SK-N-SH treated with all-trans-retinoic acid at 6 μM for 48 hours (cell line): ENCODE measurements around the gene ACO1.

Experiments
- CSRNP3 ChIP-seq: fragments of 250-450 bp; sonication (Bioruptor Pico); IDR thresholded peaks from 2 replicates; pipeline ENCODE4 v1.5.1; 2021; ENCODE audit warnings: mild to moderate bottlenecking, moderate library complexity
- PPARA ChIP-seq: fragments of 250-450 bp; sonication (Bioruptor Pico); IDR thresholded peaks from 2 replicates; pipeline ENCODE4 v1.5.0; 2020; ENCODE audit warnings: mild to moderate bottlenecking, borderline replicate concordance
- ZFP30 ChIP-seq: fragments of 450-650 bp; formaldehyde crosslinking; IDR thresholded peaks from 2 replicates; pipeline ENCODE4 v1.5.0; 2022; ENCODE audit warnings: mild to moderate bottlenecking, moderate library complexity
- ZNF8 ChIP-seq: fragments of 450-650 bp; formaldehyde crosslinking; IDR thresholded peaks from 2 replicates; pipeline ENCODE4 v1.5.0; 2020; ENCODE audit warnings: mild to moderate bottlenecking, moderate library complexity
- TF ChIP-seq, protein P1 (sequence below): fragments of 250-450 bp; sonication (Bioruptor Pico); IDR thresholded peaks from 2 replicates; pipeline ENCODE4 v1.8.0; 2020; ENCODE audit warnings: mild to moderate bottlenecking, moderate library complexity, borderline replicate concordance

DNA sequence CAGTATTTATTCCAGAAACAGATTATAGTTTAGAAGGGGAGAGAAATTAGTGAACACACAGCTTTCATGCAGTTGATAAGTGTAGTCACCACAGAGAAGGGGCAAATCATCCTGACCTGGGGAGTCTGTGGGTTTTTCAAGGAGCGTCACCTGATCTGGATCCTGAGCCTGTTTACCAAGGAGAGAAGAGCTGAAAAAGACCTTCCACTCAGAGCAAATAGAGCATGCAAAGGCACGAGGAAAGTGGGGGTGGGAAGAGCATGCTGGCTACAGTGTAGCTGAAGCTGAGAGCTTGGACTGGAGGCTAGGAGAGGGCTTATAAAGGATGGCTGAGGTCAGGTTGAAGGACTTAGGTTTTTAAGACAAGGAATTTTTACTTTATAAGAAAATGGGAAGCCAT is 30.4 kb downstream of the ACO1 start:
- TF ChIP-seq, protein P1, sequence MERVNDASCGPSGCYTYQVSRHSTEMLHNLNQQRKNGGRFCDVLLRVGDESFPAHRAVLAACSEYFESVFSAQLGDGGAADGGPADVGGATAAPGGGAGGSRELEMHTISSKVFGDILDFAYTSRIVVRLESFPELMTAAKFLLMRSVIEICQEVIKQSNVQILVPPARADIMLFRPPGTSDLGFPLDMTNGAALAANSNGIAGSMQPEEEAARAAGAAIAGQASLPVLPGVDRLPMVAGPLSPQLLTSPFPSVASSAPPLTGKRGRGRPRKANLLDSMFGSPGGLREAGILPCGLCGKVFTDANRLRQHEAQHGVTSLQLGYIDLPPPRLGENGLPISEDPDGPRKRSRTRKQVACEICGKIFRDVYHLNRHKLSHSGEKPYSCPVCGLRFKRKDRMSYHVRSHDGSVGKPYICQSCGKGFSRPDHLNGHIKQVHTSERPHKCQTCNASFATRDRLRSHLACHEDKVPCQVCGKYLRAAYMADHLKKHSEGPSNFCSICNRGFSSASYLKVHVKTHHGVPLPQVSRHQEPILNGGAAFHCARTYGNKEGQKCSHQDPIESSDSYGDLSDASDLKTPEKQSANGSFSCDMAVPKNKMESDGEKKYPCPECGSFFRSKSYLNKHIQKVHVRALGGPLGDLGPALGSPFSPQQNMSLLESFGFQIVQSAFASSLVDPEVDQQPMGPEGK: no peak
- TF ChIP-seq ZNF8 (CRISPR knock-in tag) (no peak), PPARA (CRISPR knock-in tag) (no peak), ZFP30 (CRISPR knock-in tag) (no peak), CSRNP3 (CRISPR knock-in tag) (no peak)
